ENCODE results near the gene KCNH4.

GRCh38 chr17:42114118-42114517 lies 66.8 kb downstream of the KCNH4 start:
- TF ChIP-seq CTCF (IDR thresholded peaks at IDR 0.05) (no peak), POLR2A (IDR thresholded peaks at IDR 0.05) (no peak), POLR2AphosphoS5 (IDR thresholded peaks at IDR 0.05) (no peak)
